ENCODE data around the gene DSG2. TPM values are rescaled to one million over a fixed set of nuclear protein-coding genes. Genes with fewer than 3 reads are reported as not detected.

DSG2 gene
- total RNA-seq, 2 donors from 2014 or later, result 47.5 to 51.0 TPM

GRCh38 chr18:31575515-31576257 is 77.7 kb downstream of the DSG2 start:
- intact Hi-C loops (cut with DNase I), result no loop called here
- DNase-seq (no peak), ATAC-seq (no peak)

GRCh38 chr18:31576670-31577069 is 78.7 kb downstream of the DSG2 start:
- no peak for DNase-seq
- no peak for ATAC-seq
- intact Hi-C loops (cut with DNase I), result no loop called here

- ATAC-seq (no peak), DNase-seq (no peak)
- intact Hi-C loops (cut with DNase I), result no loop called here
Measured at GRCh38 chr18:31577195-31577594, 79.2 kb downstream of the DSG2 start.

GRCh38 chr18:31578126-31578525 is 80.1 kb downstream of the DSG2 start:
- intact Hi-C loops (cut with DNase I), result no loop called here
- no peak for ATAC-seq
- DNase-seq, result no peak

GRCh38 chr18:31579375-31579774 is 81.4 kb downstream of the DSG2 start:
- intact Hi-C loops (cut with DNase I), result no loop called here
- no peak for ATAC-seq
- DNase-seq, result no peak

- intact Hi-C loops (cut with DNase I), result no loop called here
- DNase-seq (no peak), ATAC-seq (no peak)
Measured at GRCh38 chr18:31581498-31582197, 83.7 kb downstream of the DSG2 start.

GRCh38 chr18:31583185-31583854 is 85.3 kb downstream of the DSG2 start:
- intact Hi-C loops (cut with DNase I), result no loop called here
- ATAC-seq, result no peak
- DNase-seq, result no peak

GRCh38 chr18:31585991-31586390 is 88.0 kb downstream of the DSG2 start:
- no peak for DNase-seq
- intact Hi-C loops (cut with DNase I), result no loop called here
- no peak for ATAC-seq

- intact Hi-C loops (cut with DNase I), result no loop called here
- DNase-seq, result no peak
- ATAC-seq, result no peak
Measured at GRCh38 chr18:31586616-31587015, 88.6 kb downstream of the DSG2 start.

GRCh38 chr18:31587529-31587928 is 89.6 kb downstream of the DSG2 start:
- intact Hi-C loops (cut with DNase I), result no loop called here

GRCh38 chr18:31590570-31590969 is 92.6 kb downstream of the DSG2 start:
- DNase-seq (no peak), ATAC-seq (no peak)
- intact Hi-C loops (cut with DNase I), result no loop called here

More at GRCh38 chr18:31587529-31587928, 89.6 kb downstream of the DSG2 start:
- ATAC-seq, result no peak
- no peak for DNase-seq

- intact Hi-C loops (cut with DNase I), result no loop called here
- ATAC-seq (no peak), DNase-seq (no peak)
Measured at GRCh38 chr18:31591113-31591512, 93.1 kb downstream of the DSG2 start.

GRCh38 chr18:31591628-31592027 is 93.7 kb downstream of the DSG2 start, which contains the start of gene TTR:
Gene TTR (plus strand): TSS chr18:31591877. CDS start chr18:31591903, 26 bp downstream.
- ATAC-seq (no peak), DNase-seq (no peak)
- intact Hi-C loops (cut with DNase I), result no loop called here

- DNase-seq, result no peak
- ATAC-seq, result no peak
- intact Hi-C loops (cut with DNase I), result no loop called here
Measured at GRCh38 chr18:31592506-31593157, 94.7 kb downstream of the DSG2 start.

- DNase-seq, result no peak
- intact Hi-C loops (cut with DNase I), result no loop called here
- no peak for ATAC-seq
Measured at GRCh38 chr18:31595121-31595771, 97.3 kb downstream of the DSG2 start.

- no peak for DNase-seq
- intact Hi-C loops (cut with DNase I), result no loop called here
- ATAC-seq, result no peak
Measured at GRCh38 chr18:31596081-31596872, 98.3 kb downstream of the DSG2 start.

GRCh38 chr18:31598021-31598805 is 100.2 kb downstream of the DSG2 start:
- DNase-seq (no peak), ATAC-seq (no peak)
- intact Hi-C loops (cut with DNase I), result no loop called here

Measured in left cardiac atrium (tissue), 4 donors.